ENCODE results near the gene COL23A1.
"Not testable (repeated sequence)": the region's sequence is repeated elsewhere in the genome, so short reads cannot be mapped to it uniquely, and the experiment has no call there.

Gene COL23A1

GRCh38 chr5:178502401-178503100, 87.6 kb downstream of the COL23A1 start:
- no peak for DNase-seq

GRCh38 chr5:178499352-178499751, 90.8 kb downstream of the COL23A1 start:
- no peak for DNase-seq

- DNase-seq: no peak
These were observed 93.6 kb downstream of the COL23A1 start for GRCh38 chr5:178496642-178497041.

DNA sequence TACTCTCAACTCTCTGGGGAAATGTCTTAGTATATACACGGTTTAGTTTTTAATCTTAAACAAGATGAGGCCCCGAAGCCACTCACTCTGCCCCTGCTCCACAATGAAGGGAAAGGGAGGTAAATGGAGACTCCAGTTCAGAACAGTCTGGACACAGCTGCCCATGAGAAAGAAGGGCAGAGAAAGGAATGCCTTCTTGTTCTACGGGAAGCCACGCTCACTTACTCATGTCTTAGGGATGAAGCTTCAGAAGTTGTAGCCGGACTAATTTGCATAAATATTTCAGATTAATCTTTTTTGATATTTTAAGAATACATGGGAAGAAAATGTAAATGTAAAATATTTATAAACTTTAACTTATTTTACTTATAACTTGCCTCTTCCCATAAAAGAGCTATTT, 94.0 kb downstream of the COL23A1 start:
- DNase-seq: no peak

- no peak for DNase-seq
These were observed 94.5 kb downstream of the COL23A1 start for GRCh38 chr5:178495706-178496105.

DNA sequence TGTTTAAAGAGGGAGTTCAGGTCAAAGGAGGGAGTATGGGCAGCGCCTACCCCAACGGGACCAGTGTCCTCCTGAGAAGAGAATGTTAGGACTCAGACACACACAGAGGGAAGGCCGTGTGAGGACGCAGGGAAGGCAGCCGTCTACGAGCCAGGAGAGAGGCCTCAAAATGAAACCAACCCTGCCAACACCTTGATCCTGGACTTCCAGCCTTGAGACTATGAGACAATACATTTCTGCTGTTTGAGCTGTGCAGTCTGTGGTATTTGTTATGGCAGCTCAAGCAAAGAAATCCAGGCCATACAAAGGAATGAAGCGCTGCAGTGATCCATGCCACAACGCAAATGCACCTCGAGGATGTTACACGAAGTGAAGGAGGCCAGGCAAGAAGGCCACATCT, 97.9 kb downstream of the COL23A1 start:
- DNase-seq: no peak

DNA sequence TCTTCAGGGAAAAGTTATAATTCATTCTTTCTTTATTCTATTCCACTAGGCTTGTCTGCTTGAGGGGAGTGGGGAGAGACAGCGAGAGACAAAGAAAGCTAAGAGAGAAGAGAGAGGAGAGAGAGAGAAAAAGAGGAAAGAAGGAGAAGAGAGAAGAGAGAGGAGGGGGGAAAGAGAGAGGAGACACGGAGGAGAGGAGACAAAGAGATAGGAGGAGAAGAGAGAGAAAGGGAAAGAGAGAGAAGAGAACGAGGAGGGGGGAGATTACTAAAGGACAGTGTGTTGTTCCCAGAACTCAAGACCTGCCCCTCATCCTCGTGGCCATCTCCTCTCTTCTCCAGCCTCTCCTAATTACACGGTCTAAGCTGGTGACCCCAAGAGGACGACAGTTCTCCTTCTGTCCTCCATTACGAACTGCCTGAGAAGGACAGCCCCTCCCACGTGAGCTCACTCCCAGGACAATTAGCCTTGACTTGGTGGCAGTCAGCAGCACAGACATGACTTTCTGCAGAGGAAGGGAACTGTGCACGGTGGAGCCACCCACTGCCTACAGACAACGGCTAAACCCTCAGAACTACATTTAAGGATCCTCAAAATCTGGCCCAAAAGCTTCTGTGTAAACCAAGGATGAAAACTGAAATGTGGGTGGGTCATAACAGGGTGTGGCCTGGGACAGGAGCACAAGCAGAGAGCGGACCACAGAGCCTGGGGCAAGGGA, 99.1 kb downstream of the COL23A1 start:
- DNase-seq: no peak

DNA sequence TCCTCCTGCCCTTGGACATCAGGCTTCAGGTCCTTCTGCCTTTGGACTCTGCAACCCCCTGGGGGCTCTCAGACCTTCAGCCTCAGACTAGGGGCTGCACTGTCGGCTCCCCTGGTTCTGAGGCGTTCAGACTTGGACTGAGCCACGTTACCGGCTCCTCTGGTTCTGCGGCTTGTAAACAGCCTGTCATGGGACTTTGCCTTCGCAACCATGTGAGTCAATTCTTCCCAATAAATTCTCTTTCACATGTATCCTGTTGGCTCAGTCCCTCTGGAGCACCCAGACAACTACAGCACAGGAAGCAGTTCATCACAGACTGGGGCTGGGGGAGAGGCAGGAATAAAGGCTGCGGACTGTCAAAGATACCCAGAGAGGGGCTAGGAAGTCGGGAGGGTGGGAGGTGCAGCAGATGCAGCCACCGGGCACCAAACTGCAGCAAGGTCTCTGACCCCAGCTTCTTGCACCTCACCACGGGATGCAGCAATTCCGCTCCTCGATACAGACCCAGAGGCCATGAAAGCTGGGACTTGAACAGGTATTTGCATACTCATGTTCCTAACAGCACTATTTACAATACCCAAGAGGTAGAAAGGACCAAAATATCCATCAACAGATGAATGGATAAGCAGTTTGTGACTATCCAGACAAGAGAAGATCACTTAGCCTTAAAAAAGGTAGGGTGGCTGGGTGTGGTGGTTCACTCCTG, 100.8 kb downstream of the COL23A1 start:
- no peak for DNase-seq

- no peak for DNase-seq
These were observed 101.5 kb downstream of the COL23A1 start for GRCh38 chr5:178488696-178489095.

DNA sequence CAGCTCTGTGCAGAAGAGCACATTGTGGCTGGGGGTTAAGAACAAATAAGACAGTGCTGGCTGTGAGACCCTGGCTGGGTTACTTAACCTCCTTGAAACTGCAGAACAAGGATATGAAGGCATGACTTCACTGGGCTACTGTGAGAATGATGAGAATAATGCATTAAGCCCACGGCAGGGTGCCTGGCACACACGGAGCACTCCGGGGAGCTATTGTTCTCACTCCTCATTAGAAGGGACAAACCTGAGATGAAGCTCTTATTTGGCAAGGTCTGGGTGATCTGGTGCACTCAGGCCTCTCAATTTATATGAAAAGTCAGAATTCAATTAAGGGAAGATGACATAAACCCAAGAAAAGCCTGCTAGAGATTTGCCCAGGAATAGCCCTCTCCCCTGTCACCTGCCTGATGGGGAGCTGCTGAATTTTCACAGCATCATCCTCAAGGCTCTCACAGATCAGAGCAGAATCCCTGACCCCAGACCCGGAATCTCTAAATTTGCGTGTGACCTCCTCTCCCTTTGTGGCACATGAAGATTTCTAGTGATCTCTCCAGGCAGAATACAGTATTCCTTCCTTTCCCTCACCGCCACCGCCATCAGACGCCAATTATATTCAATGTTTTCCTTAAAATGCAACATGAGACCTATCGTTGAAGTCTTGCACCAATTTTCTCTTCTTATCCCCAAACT, 102.1 kb downstream of the COL23A1 start:
- no peak for DNase-seq

DNA sequence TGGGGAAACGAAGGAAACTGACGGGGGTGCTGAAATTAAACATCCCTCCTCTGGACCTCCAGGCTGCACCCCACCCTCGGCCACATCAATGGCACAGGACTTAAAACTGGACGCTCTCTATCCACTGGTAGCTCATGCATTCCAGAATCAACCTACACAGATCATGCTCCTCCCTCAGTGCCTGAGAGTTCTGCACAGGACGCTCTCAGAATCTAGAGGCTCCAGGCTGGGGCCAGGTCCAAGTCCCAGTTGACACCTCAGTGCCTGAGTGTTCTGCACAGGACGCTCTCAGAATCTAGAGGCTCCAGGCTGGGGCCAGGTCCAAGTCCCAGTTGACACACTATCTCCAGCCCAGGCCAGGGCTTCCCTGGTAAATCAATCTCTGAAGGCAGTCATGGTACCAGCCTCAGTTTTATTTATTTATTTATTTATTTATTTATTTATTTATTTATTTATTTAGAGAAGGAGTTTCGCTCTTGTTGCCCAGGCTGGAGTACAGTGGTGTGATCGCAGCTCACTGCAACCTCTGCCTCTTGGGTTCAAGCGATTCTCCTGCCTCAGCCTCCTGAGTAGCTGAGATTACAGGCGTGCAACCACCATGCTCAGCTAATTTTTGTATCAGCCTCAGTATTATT, 103.2 kb downstream of the COL23A1 start:
- DNase-seq: not testable (repeated sequence)

DNA sequence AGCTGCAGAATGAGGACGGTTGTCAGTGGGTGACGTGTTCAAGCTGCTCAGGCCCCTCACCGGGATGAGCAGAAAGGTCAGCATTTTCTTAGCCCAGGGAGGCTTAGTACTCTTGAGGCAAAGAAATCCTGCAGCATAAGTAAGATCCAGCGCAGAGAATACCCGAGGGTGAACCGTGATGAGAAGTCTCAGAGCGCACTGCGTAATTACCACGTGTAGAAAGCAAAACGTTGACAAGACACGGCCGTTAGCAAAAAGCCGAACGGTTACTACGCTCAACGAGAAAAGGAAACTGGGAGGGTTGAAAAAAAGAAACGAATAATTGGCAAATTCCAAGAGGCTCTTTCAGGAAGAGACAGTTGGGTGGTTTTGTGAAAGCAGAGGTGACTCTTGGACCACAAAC, 104.0 kb downstream of the COL23A1 start:
- DNase-seq: no peak

DNA sequence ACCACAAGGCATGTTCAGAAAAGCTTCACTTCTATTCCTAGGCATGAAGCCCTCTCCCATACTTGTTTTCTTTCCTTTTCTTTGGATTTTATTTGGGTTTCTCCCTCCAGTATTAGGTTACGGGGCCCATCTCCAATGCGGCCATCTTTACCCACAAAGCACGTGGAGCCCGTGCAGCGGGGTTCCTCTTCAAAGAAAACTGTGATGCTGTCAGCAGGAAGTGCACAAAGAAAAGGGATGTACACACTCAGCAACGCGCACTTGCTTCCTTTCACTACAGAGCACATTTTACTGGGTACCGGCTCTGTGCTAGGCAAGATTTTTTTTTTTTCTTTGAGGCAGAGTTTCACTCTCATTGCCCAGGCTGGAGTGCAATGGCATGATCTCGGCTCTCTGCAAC, 106.6 kb downstream of the COL23A1 start:
- peak; percentile 62 for DNase-seq

GRCh38 chr5:178479261-178479660, 110.9 kb downstream of the COL23A1 start:
- DNase-seq: no peak

GRCh38 chr5:178478370-178478769, 111.8 kb downstream of the COL23A1 start:
- DNase-seq: no peak

GRCh38 chr5:178477802-178478201, 112.4 kb downstream of the COL23A1 start:
- DNase-seq: no peak

DNA sequence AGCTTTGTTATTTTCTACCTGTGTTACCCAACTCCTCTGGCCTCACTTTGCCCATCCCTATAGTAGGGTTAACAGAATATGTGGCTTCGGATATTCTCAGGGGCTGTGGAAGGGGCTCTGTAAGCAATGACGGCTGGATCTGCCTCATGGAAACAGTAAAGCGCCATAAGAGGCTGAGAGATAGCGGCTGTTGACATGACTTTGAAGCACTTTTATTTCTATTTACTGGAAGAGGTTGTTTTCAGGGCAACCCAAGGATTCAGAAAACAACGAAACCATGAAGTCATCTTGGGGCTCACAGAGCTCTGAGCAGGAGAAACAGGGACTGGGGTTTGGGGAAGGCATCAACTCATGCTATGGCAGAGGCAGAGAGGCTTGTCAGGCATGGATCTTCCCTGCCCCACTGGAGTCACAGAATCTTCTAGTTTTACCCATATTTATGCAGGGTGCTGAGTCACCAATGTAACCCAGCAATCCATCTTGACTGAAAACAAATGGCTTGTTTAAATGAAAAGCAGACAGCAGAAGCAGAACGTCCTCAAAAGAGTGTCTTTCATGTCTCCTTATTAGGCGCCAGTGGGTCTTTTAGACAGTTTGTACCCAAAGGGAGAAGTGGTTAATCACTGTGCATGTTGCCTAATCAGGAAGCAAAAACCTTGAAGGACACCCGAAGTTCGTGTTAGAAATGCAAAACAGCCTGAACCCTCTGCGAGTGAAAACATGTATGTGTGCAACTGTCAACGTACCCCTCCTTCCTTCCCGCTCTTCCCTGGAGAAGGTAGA, 113.0 kb downstream of the COL23A1 start:
- DNase-seq: no peak

DNA sequence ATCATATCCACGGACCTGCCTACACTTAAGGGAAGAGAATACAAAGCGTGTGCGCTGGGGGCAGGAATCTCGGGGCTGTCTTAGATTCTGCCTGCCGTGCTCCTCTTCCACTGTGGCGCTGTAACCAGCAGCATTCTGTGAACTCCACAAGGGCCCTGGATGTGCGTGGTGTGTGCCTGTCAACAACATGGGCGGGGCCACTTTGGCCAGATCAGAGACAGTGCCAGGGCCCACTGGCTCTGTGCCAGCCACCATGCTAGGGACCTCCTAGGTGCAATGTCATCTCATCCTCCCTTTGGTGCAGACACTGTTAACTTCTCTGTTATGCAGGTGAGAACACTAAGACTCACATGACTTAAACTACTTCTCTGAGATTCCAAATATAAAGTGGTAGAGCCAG, 113.7 kb downstream of the COL23A1 start:
- no peak for DNase-seq

- DNase-seq: no peak
These were observed 114.8 kb downstream of the COL23A1 start for GRCh38 chr5:178475422-178475821.

DNA sequence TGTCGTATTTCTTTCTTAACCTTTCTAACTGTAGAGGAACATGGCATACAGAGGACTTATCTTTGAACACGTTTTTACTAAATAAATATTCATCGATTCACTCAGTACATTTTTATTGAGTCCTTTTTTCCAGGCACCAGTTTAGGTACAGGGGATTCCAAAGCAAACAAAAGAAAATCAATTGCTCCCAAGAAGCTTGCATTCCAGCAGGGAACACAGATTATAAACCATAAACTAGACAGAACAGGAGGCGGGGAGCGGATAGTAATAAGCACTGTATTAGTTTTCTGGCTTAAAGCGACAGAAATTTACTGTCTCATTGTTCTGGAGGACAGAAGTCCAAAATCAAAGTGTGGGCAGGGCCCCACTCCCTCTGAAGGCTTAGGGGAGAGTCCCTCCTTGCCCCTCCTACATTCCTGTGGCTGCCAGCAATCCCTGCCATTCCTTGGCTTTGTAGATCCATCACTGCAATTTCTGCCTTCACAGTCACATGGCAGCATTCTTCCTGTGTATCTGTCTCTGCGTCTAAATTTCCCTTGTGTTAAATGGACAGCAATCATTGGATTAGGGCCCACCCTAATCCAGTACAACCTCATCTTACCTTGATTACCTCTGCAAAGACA, 115.5 kb downstream of the COL23A1 start:
- no peak for DNase-seq

- DNase-seq: no peak
These were observed 116.3 kb downstream of the COL23A1 start for GRCh38 chr5:178473854-178474253.

- no peak for DNase-seq
These were observed 118.1 kb downstream of the COL23A1 start for GRCh38 chr5:178472138-178472537.
